ENCODE measurements around the gene PDK2. TPM values are rescaled to one million over a fixed set of nuclear protein-coding genes. Genes with fewer than 3 reads are reported as not detected.

Gene PDK2
- total and polyA plus RNA-seq, 10 of the 15 experiments (the other 5 are each of a cell fraction or from before 2014, with no cell fraction given), result 0.98 to 22.6 (median 12.3) TPM

DNA sequence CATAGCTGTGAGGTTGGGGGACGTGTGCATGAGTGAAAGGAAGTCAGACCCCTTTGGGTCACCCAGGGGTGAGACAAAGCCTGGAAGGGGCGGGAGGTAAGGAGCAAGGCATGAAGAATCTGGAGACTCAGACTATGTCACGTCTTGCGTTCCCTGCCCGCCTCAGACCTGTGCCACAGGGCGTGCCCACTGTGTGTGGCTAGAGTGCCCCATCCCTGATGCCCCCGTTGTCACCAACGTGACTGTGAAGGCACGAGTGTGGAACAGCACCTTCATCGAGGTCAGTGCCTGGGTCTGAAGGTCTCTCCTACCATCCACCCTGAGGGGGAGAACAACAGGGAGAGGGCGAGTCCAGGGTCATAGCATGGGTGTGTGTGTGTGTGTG, 15.1 kb upstream of the PDK2 start:
- no peak for ATAC-seq
- intact Hi-C loops (cut with micrococcal nuclease; ENCODE audit: unreplicated experiment), result loop anchor here (1.0 kb wide), 1 partner anchor 24 kb away; the partner anchor contains the start of gene ITGA3
- CTCF ChIA-PET, result interaction anchor here (0.6 to 2.8 kb wide), 8 partner anchors 11 to 75 kb away, joined by 3 to 9 read pairs (median 3); partner anchors contain the start of gene ITGA3
- FAIRE-seq, result no peak
- Histone ChIP-seq H3K27me3 (replicated peaks in 1 of 2; ENCODE audit: control insufficient read depth in 2 of 2, insufficient read depth in 2 of 2, low read length in 1 of 2) (no peaks in the 10 kb centered on the region), H3K79me2 (ENCODE audit: control insufficient read depth, insufficient read depth, low read length) (no peaks in the 10 kb centered on the region), H3K9me3 (replicated peaks; ENCODE audit: control insufficient read depth, insufficient read depth, low read length) (no peaks in the 10 kb centered on the region), H3K4me2 (ENCODE audit: control insufficient read depth, insufficient read depth) (no peak overlapping the region), H4K20me1 (ENCODE audit: control insufficient read depth, insufficient read depth) (no peaks in the 10 kb centered on the region), H3K9ac (ENCODE audit: control insufficient read depth, insufficient read depth, low read length) (no peak overlapping the region), H3K4me3 (no peak overlapping the region), H3K36me3 (ENCODE audit: control insufficient read depth in 2 of 2, insufficient read depth in 2 of 2, low read length in 1 of 2) (peaks cover 0 to 4% of the 10 kb centered on the region in 2 experiments; a peak in 2 of 4 replicates), H3K27ac (ENCODE audit: control insufficient read depth, insufficient read depth) (no peak overlapping the region), H3K4me1 (ENCODE audit: control insufficient read depth, insufficient read depth, low read length) (peaks cover 5% of the 10 kb centered on the region; the same call in 1 of the 2 replicates), H2AFZ (ENCODE audit: control insufficient read depth, low read depth, low read length) (no peak overlapping the region)
- RAD21 ChIA-PET (ENCODE audit: unreplicated experiment), result no interaction called here
- no peak for TF ChIP-seq PAX5 (IDR thresholded peaks at IDR 0.05; ENCODE audit: borderline replicate concordance, low read depth, low read length)
- TF ChIP-seq, protein P1, sequence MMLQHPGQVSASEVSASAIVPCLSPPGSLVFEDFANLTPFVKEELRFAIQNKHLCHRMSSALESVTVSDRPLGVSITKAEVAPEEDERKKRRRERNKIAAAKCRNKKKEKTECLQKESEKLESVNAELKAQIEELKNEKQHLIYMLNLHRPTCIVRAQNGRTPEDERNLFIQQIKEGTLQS (IDR thresholded peaks at IDR 0.05; ENCODE audit: borderline replicate concordance, extremely low read depth, low read depth, low read length), result no peak
- no peak for TF ChIP-seq YY1 (IDR thresholded peaks at IDR 0.05; ENCODE audit: low read depth, low read length)
- WGBS (ENCODE audit: insufficient coverage, insufficient replicate concordance, low lambda C conversion rate, missing lambda C conversion rate), result 87% methylated on average over 11 of the region's 11 CpGs
- no TSS peak for BruUV-seq (replicated peaks)
- DNase-seq (ENCODE audit: low read depth, low spot score), result no peak
- SMC1A ChIA-PET (ENCODE audit: uncharacterized antibody, unreplicated experiment), result interaction anchor here (1.1 kb wide), 1 partner anchor 54 kb away, joined by 3 read pairs; no protein-coding TSS in a partner anchor
- POLR2A ChIA-PET, result no interaction called here
- in situ Hi-C loops (cut with MboI), result no loop called here

DNA sequence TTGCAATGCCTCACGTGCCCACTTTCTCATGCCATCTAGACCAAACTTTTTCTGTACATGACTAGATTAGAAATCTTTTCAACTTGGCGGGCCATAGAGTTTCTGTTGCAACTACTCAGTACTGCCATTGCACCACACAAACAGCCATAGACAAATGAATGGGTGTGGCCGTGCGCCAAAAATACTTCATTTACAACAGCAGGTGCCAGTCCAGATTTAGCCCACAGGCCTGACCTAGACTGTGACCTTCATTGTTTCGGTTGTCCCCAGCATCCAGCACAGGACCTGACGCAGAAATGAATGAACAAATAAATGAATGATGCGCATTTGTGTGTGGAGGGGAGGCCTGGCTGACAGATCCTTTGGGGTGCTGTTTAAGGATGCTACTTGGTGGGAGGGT, 14.3 kb upstream of the PDK2 start:
- peak overlapping the region; percentile 4; the same call in 1 of the 2 replicates for H3K4me2 ChIP-seq (ENCODE audit: control insufficient read depth, insufficient read depth)
- no peaks in the 10 kb centered on the region for H4K20me1 ChIP-seq (ENCODE audit: control insufficient read depth, insufficient read depth)
- intact Hi-C loops (cut with micrococcal nuclease; ENCODE audit: unreplicated experiment), result loop anchor here (1.0 kb wide), 1 partner anchor 25 kb away; the partner anchor contains the start of gene ITGA3
- no peak overlapping the region for H3K27ac ChIP-seq (ENCODE audit: control insufficient read depth, insufficient read depth)
- peaks cover 5% of the 10 kb centered on the region; the same call in 1 of the 2 replicates for H3K4me1 ChIP-seq (ENCODE audit: control insufficient read depth, insufficient read depth, low read length)
- SMC1A ChIA-PET (ENCODE audit: uncharacterized antibody, unreplicated experiment), result no interaction called here
- WGBS (ENCODE audit: insufficient coverage, insufficient replicate concordance, low lambda C conversion rate, missing lambda C conversion rate), result 16% methylated on average over 7 of the region's 7 CpGs
- H3K79me2 ChIP-seq (ENCODE audit: control insufficient read depth, insufficient read depth, low read length), result no peaks in the 10 kb centered on the region
- FAIRE-seq (no peak), DNase-seq (ENCODE audit: low read depth, low spot score) (no peak), ATAC-seq (peak; percentile 34; the same call in 2 of the 3 replicates)
- BruUV-seq (replicated peaks), result no TSS peak
- TF ChIP-seq SMAD1 (IDR thresholded peaks at IDR 0.05; ENCODE audit: low read depth, partially characterized antibody) (no peak), PAX8 (IDR thresholded peaks at IDR 0.05) (no peak), HDAC6 (IDR thresholded peaks at IDR 0.05; ENCODE audit: unreplicated experiment) (no peak), CBX5 (IDR thresholded peaks at IDR 0.05; ENCODE audit: low read depth) (no peak), JUND (IDR thresholded peaks at IDR 0.05; ENCODE audit: low read depth, low read length) (no peak), CEBPB (IDR thresholded peaks at IDR 0.05; ENCODE audit: borderline replicate concordance in 1 of 2, low read depth in 2 of 2, low read length in 2 of 2) (no peak)
- TF ChIP-seq, protein P2, sequence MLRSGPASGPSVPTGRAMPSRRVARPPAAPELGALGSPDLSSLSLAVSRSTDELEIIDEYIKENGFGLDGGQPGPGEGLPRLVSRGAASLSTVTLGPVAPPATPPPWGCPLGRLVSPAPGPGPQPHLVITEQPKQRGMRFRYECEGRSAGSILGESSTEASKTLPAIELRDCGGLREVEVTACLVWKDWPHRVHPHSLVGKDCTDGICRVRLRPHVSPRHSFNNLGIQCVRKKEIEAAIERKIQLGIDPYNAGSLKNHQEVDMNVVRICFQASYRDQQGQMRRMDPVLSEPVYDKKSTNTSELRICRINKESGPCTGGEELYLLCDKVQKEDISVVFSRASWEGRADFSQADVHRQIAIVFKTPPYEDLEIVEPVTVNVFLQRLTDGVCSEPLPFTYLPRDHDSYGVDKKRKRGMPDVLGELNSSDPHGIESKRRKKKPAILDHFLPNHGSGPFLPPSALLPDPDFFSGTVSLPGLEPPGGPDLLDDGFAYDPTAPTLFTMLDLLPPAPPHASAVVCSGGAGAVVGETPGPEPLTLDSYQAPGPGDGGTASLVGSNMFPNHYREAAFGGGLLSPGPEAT (IDR thresholded peaks at IDR 0.05; ENCODE audit: low read depth), result no peak
- H3K4me3 ChIP-seq, result no peak overlapping the region
- H3K36me3 ChIP-seq (ENCODE audit: control insufficient read depth in 2 of 2, insufficient read depth in 2 of 2, low read length in 1 of 2), result peaks cover 0 to 4% of the 10 kb centered on the region in 2 experiments; a peak in 2 of 4 replicates
- in situ Hi-C loops (cut with MboI), result no loop called here
- POLR2A ChIA-PET, result no interaction called here
- RAD21 ChIA-PET (ENCODE audit: unreplicated experiment), result no interaction called here
- no peaks in the 10 kb centered on the region for H3K9me3 ChIP-seq (replicated peaks; ENCODE audit: control insufficient read depth, insufficient read depth, low read length)
- no peak overlapping the region for H3K9ac ChIP-seq (ENCODE audit: control insufficient read depth, insufficient read depth, low read length)
- CTCF ChIA-PET, result interaction anchor here (0.6 to 1.6 kb wide), 4 partner anchors 11 to 104 kb away, joined by 3 to 7 read pairs (median 4); no protein-coding TSS in a partner anchor
- no peaks in the 10 kb centered on the region for H3K27me3 ChIP-seq (replicated peaks in 1 of 2; ENCODE audit: control insufficient read depth in 2 of 2, insufficient read depth in 2 of 2, low read length in 1 of 2)
- no peak overlapping the region for H2AFZ ChIP-seq (ENCODE audit: control insufficient read depth, low read depth, low read length)
